Activated CD8-positive, alpha-beta T cell treated with anti-CD3 and anti-CD28 coated beads for 36 hours (primary cell): ENCODE data around the gene SCYL3. TPM values are rescaled to one million over a fixed set of nuclear protein-coding genes. Genes with fewer than 3 reads are reported as not detected.

ENCODE experiments used
- ATAC-seq: fragments of 200-7000 bp; cut with Tn5 transposase; one replicate; pipeline ENCODE4 v1.10.0; 2021; ENCODE audit warnings: mild to moderate bottlenecking, moderate library complexity
- CTCF ChIA-PET: fragments of 350-600 bp; sonication (Branson Sonifier 250); formaldehyde crosslinking; loops from one replicate; lab custom pipeline; 2021; ENCODE audit warnings: antibody characterized with exemption; lab: Charles Lee
- POLR2A ChIA-PET: fragments of 350-600 bp; sonication (Branson Sonifier 250); formaldehyde crosslinking; loops from one replicate; lab custom pipeline; 2021; ENCODE audit warnings: antibody characterized with exemption; lab: Charles Lee
- DNase-seq: peaks from one replicate; pipeline ENCODE4 v3.0.0-alpha.2; 2020
- H3K27ac Mint-ChIP-seq: one replicate; pipeline ENCODE4 v1.8.0; 2021; ENCODE audit warnings: mild to moderate bottlenecking, mixed read lengths
- H3K27me3 Mint-ChIP-seq: one replicate; pipeline ENCODE4 v1.8.0; 2021; ENCODE audit warnings: mixed read lengths
- H3K36me3 Mint-ChIP-seq: one replicate; pipeline ENCODE4 v1.8.0; 2021; ENCODE audit warnings: low read depth, mixed read lengths
- H3K4me1 Mint-ChIP-seq: one replicate; pipeline ENCODE4 v1.8.0; 2021; ENCODE audit warnings: low read depth, mixed read lengths
- H3K4me3 Mint-ChIP-seq: one replicate; pipeline ENCODE4 v1.8.0; 2021; ENCODE audit warnings: mild to moderate bottlenecking, moderate library complexity, mixed read lengths
- H3K9me3 Mint-ChIP-seq: one replicate; pipeline ENCODE4 v1.8.0; 2021; ENCODE audit warnings: mixed read lengths
- CTCF ChIP-seq: fragments of 200-600 bp; IDR thresholded peaks from one replicate; pipeline ENCODE4 v1.8.0; 2022; ENCODE audit warnings: antibody characterized with exemption, mild to moderate bottlenecking
- intact Hi-C: fragments of 100-400 bp; cut with micrococcal nuclease; formaldehyde crosslinking; loops from one replicate; pipeline ENCODE4 v1.10.0; 2022
- total RNA-seq, 2 experiments: library from RNA; stranded (reverse); gene quantifications; one replicate each; pipeline ENCODE4 v1.2.3, GENCODE V29; 2021

The SCYL3 gene
- total RNA-seq, 2 experiments from 2014 or later: 7.7 to 8.4 TPM

- ChIA-PET CTCF (no interaction called here), POLR2A (interaction anchor here (1.0 kb wide), 1 partner anchor 34 kb away, joined by 5 read pairs; no protein-coding TSS in a partner anchor)
- no peak for TF ChIP-seq CTCF
- H3K4me3 Mint-ChIP-seq: no peak overlapping the region
- intact Hi-C loops: no loop called here
- H3K36me3 Mint-ChIP-seq: peaks cover 39% of the 10 kb centered on the region
- no peak for DNase-seq
- H3K9me3 Mint-ChIP-seq: no peaks in the 10 kb centered on the region
- H3K27ac Mint-ChIP-seq: no peak overlapping the region
- no peaks in the 10 kb centered on the region for H3K27me3 Mint-ChIP-seq
- no peaks in the 10 kb centered on the region for H3K4me1 Mint-ChIP-seq
- no peak for ATAC-seq
Measured at GRCh38 chr1:169859001-169859400, 34.7 kb downstream of the SCYL3 start.

- Mint-ChIP-seq H3K36me3 (peaks cover 41% of the 10 kb centered on the region), H3K9me3 (no peaks in the 10 kb centered on the region), H3K4me1 (no peaks in the 10 kb centered on the region), H3K27ac (no peak overlapping the region), H3K4me3 (no peak overlapping the region), H3K27me3 (no peaks in the 10 kb centered on the region)
- POLR2A ChIA-PET: no interaction called here
- no peak for ATAC-seq
- CTCF ChIA-PET: no interaction called here
- intact Hi-C loops: no loop called here
- TF ChIP-seq CTCF: no peak
- DNase-seq: no peak
Measured at GRCh38 chr1:169858467-169858866, 35.2 kb downstream of the SCYL3 start.

- H3K27ac Mint-ChIP-seq: no peak overlapping the region
- ChIA-PET POLR2A (interaction anchor here (0.6 kb wide), 1 partner anchor 16 kb away, joined by 4 read pairs; no protein-coding TSS in a partner anchor), CTCF (interaction anchor here (0.9 to 1.5 kb wide), 5 partner anchors 26 to 307 kb away, joined by 3 to 5 read pairs (median 3); partner anchors contain the start of gene F5)
- no peaks in the 10 kb centered on the region for H3K9me3 Mint-ChIP-seq
- H3K27me3 Mint-ChIP-seq: no peaks in the 10 kb centered on the region
- peaks cover 62% of the 10 kb centered on the region for H3K36me3 Mint-ChIP-seq
- H3K4me1 Mint-ChIP-seq: peaks cover 2% of the 10 kb centered on the region
- no peak overlapping the region for H3K4me3 Mint-ChIP-seq
- DNase-seq: no peak
- no peak for ATAC-seq
- intact Hi-C loops: no loop called here
- no peak for TF ChIP-seq CTCF
Measured at GRCh38 chr1:169853341-169853740, 40.4 kb downstream of the SCYL3 start.

- peaks cover 5% of the 10 kb centered on the region for H3K4me1 Mint-ChIP-seq
- ChIA-PET CTCF (interaction anchor here (0.8 kb wide), 1 partner anchor 40 kb away, joined by 3 read pairs; no protein-coding TSS in a partner anchor), POLR2A (no interaction called here)
- no peak for TF ChIP-seq CTCF
- H3K9me3 Mint-ChIP-seq: no peaks in the 10 kb centered on the region
- DNase-seq (no peak), ATAC-seq (no peak)
- no peak overlapping the region for H3K4me3 Mint-ChIP-seq
- H3K36me3 Mint-ChIP-seq: peaks cover 83% of the 10 kb centered on the region
- H3K27ac Mint-ChIP-seq: no peak overlapping the region
- intact Hi-C loops: no loop called here
- H3K27me3 Mint-ChIP-seq: no peaks in the 10 kb centered on the region
Measured at GRCh38 chr1:169849346-169850022, 44.2 kb downstream of the SCYL3 start.

- TF ChIP-seq CTCF: no peak
- POLR2A ChIA-PET: interaction anchor here (1.0 kb wide), 1 partner anchor 55 kb away, joined by 3 read pairs; no protein-coding TSS in a partner anchor
- peaks cover 83% of the 10 kb centered on the region for H3K36me3 Mint-ChIP-seq
- H3K27me3 Mint-ChIP-seq: no peaks in the 10 kb centered on the region
- ATAC-seq (no peak), DNase-seq (no peak)
- intact Hi-C loops: no loop called here
- H3K9me3 Mint-ChIP-seq: no peaks in the 10 kb centered on the region
- no peak overlapping the region for H3K27ac Mint-ChIP-seq
- H3K4me1 Mint-ChIP-seq: peaks cover 5% of the 10 kb centered on the region
- CTCF ChIA-PET: no interaction called here
- H3K4me3 Mint-ChIP-seq: no peak overlapping the region
Measured at GRCh38 chr1:169848456-169848855, 45.2 kb downstream of the SCYL3 start.
